ENCODE results near the gene BBX. TPM values are rescaled to one million over a fixed set of nuclear protein-coding genes. Genes with fewer than 3 reads are reported as not detected.

The BBX gene
- total RNA-seq, 4 donors from 2014 or later, result 73.0 to 216 (median 106) TPM

DNA sequence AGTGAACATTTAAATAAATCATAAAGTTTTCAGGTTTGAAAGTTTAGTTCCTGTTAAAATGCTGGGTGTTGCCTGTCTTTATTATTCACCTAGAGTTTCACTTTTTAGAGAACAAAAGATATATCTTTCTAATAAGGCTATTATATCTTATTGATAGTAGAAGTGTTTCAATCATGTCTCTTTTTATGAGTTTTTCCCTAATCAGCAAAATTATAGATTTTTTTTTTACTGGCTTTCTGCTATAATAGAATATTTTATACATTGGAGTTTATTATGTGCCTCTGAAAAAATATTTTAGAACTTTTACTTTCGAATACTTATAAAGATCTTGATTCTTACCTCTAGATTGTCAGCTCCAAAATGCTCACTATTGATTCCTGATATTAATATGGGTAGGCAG is 131.5 kb downstream of the BBX start:
- Histone ChIP-seq H3K9me3 (no peaks in the 10 kb centered on the region), H3K4me3 (replicated peaks in 1 of 3) (no peak overlapping the region), H3K27me3 (no peaks in the 10 kb centered on the region), H3K4me1 (peaks cover 3 to 11% of the 10 kb centered on the region in 2 donors), H3K27ac (no peak overlapping the region), H3K36me3 (no peaks in the 10 kb centered on the region)
- intact Hi-C loops (cut with DNase I), result no loop called here
- DNase-seq, result no peak
- TF ChIP-seq, protein P1, sequence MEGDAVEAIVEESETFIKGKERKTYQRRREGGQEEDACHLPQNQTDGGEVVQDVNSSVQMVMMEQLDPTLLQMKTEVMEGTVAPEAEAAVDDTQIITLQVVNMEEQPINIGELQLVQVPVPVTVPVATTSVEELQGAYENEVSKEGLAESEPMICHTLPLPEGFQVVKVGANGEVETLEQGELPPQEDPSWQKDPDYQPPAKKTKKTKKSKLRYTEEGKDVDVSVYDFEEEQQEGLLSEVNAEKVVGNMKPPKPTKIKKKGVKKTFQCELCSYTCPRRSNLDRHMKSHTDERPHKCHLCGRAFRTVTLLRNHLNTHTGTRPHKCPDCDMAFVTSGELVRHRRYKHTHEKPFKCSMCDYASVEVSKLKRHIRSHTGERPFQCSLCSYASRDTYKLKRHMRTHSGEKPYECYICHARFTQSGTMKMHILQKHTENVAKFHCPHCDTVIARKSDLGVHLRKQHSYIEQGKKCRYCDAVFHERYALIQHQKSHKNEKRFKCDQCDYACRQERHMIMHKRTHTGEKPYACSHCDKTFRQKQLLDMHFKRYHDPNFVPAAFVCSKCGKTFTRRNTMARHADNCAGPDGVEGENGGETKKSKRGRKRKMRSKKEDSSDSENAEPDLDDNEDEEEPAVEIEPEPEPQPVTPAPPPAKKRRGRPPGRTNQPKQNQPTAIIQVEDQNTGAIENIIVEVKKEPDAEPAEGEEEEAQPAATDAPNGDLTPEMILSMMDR (IDR thresholded peaks at IDR 0.05), result no peak
- TF ChIP-seq POLR2A (IDR thresholded peaks at IDR 0.05), result no peak
- 97 to 100% methylated on average over 1 of the region's 1 CpG for WGBS, 2 donors

DNA sequence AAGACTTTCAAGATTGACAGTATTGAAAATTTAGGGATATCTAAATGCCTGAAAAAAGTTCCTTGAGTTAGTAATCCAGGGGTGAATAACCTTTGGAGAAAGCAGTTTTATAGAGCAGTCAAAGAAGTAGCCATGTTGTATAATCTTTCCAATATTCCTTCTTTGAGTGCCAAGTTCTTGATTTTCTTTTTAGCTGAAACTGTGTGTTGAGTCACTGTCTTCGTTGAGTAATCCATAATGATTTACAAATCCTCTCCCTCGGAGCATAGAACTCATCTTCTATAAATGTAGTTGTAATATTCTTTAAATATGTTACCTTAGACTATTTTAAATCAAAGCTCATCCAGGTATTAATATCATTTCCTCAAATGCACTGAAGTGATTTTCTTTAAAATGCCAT is 135.2 kb downstream of the BBX start:
- H3K4me3 ChIP-seq (replicated peaks in 1 of 3), result no peak overlapping the region
- H3K27me3 ChIP-seq, result no peaks in the 10 kb centered on the region
- peaks cover 5 to 6% of the 10 kb centered on the region in 2 donors for H3K4me1 ChIP-seq
- DNase-seq, result no peak
- H3K27ac ChIP-seq, result no peak overlapping the region
- no peaks in the 10 kb centered on the region for H3K36me3 ChIP-seq
- H3K9me3 ChIP-seq, result no peaks in the 10 kb centered on the region
- intact Hi-C loops (cut with DNase I), result no loop called here
- TF ChIP-seq POLR2A (IDR thresholded peaks at IDR 0.05), result no peak
- TF ChIP-seq, protein P1 (IDR thresholded peaks at IDR 0.05), result no peak
- WGBS, 2 donors, result 59 to 64% methylated on average over 2 of the region's 2 CpGs

DNA sequence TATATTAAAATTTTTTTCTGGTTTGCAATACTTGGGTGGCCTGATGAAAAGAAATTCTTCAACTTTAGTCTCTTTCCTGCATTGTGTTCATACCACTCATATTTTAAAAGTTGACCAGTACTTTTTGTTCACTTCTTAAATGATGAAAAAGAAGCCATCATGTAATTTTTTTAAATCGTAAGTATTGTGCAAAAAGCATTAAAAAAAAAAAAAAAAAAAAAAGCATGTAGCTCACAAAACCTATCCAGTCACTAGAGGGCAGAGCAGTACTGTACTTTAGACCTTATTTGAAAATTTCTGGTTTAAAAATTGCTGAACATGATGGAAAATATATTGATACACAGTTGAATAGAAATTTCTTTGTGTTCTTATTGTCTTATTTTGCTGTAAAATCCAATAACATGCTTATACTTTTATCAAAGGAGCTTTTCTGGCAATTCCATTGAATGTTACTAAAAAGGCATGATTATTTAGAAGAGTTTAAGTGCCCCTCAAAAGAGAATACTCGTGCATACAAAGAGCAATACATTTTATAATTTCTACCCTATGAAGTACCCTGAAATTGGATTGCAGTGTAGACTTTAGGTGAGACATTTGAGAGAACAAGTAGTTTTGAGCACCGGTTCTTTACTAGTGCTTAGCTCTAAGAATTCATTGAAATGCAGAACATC is 137.7 kb downstream of the BBX start:
- no peaks in the 10 kb centered on the region for H3K9me3 ChIP-seq
- H3K4me1 ChIP-seq, result peaks cover 5 to 6% of the 10 kb centered on the region in 2 donors
- no peak for TF ChIP-seq POLR2A (IDR thresholded peaks at IDR 0.05)
- TF ChIP-seq, protein P1 (IDR thresholded peaks at IDR 0.05), result peak in 4 of 6 experiments; percentile 42 to 61 (median 52)
- no peak for DNase-seq
- intact Hi-C loops (cut with DNase I), result no loop called here
- WGBS, 2 donors, result 60 to 65% methylated on average over 3 of the region's 3 CpGs
- H3K27ac ChIP-seq, result no peak overlapping the region
- no peaks in the 10 kb centered on the region for H3K27me3 ChIP-seq
- H3K4me3 ChIP-seq (replicated peaks in 1 of 3), result no peak overlapping the region
- no peaks in the 10 kb centered on the region for H3K36me3 ChIP-seq

DNA sequence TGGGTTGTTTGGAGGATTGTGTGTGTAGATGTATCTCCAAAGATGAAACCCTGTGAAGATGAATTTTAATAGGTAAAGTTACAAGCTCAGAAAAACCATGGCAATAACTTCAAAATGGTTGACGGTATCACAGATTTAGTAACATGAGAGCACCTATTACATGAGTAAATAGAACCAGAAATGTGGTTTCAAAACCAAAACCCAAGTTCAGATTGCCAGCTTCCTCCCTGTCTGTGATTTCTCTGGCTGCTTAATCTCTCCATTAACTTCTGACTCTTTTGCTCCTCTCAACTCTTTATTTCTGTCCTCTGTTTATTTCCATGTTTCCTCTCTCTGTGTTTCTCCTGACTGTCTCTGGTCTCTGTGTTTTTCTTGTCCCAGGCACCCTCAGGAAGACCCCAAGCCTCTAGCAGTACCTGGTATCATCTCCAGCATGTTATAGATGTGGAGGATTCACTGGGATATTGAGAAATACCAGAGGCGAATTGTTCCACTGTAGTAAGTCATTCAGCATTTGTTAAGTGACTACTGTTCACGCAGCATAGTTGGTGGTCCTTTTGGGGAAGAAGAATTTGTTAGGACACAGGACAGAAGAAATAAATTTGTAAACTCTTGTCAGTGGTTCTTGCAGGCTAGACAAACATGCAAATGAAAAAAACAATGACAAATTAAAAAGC is 138.8 kb downstream of the BBX start:
- TF ChIP-seq, protein P1 (IDR thresholded peaks at IDR 0.05), result no peak
- no peak overlapping the region for H3K4me3 ChIP-seq (replicated peaks in 1 of 3)
- no peaks in the 10 kb centered on the region for H3K36me3 ChIP-seq
- H3K9me3 ChIP-seq, result no peaks in the 10 kb centered on the region
- peak overlapping the region in 1 of 3 donors; percentile 4 for H3K27ac ChIP-seq
- intact Hi-C loops (cut with DNase I), result no loop called here
- H3K27me3 ChIP-seq, result no peaks in the 10 kb centered on the region
- 73 to 81% methylated on average over 3 of the region's 3 CpGs for WGBS, 2 donors
- H3K4me1 ChIP-seq, result peaks cover 5 to 6% of the 10 kb centered on the region in 2 donors
- no peak for DNase-seq

DNA sequence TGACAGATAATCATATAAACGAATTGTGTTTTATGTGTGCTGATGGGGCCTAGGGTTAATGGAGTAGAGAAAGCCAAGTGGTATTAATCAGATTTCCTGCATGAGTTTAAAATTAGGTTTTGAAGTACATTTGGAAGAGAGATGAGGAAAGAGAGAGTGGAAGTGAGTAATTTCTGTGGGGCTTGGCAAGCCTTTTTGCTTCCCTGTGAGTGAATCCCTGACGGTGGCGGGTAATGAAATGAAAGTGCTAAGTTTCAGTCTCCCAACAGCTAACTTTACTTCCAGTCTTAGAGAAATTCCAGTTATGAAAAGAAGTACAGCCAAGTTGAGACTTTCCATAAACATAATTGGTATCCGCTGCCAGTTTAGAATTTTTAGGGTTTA is 139.4 kb downstream of the BBX start:
- no peak for DNase-seq
- intact Hi-C loops (cut with DNase I), result no loop called here
- peaks cover 5 to 6% of the 10 kb centered on the region in 2 donors for H3K4me1 ChIP-seq

More for the DNA sequence above, 139.4 kb downstream of the BBX start:
- Histone ChIP-seq H3K9me3 (no peaks in the 10 kb centered on the region), H3K27ac (peak overlapping the region in 1 of 3 donors; percentile 4), H3K4me3 (replicated peaks in 1 of 3) (no peak overlapping the region), H3K36me3 (no peaks in the 10 kb centered on the region), H3K27me3 (no peaks in the 10 kb centered on the region)
- 65 to 70% methylated on average over 4 of the region's 4 CpGs for WGBS, 2 donors
- TF ChIP-seq, protein P1 (IDR thresholded peaks at IDR 0.05), result no peak
- TF ChIP-seq POLR2A (IDR thresholded peaks at IDR 0.05), result no peak

Data from thyroid gland (tissue), 4 donors.